GM13977 (cell line): ENCODE results near the gene GUCA2A.

Source experiments
- DNase-seq: peaks from one replicate; pipeline ENCODE4 v3.0.0; 2012; ENCODE audit warnings: low spot score
- CTCF ChIP-seq: IDR thresholded peaks from 2 replicates; pipeline ENCODE4 v1.5.1; 2012; ENCODE audit warnings: mild to moderate bottlenecking, control low read depth; ENCODE audit not compliant: insufficient read depth; ENCODE audit errors: extremely low read depth, missing control alignments
- in situ Hi-C: fragments of 300-500 bp; cut with MboI; formaldehyde crosslinking; loops from one replicate; pipeline ENCODE4 v1.12.0; 2022; ENCODE audit warnings: low sequenced_read_pairs, low pct_unique_long_range_greater_than_20kb, mixed read lengths, inconsistent platforms; ENCODE audit not compliant: unreplicated experiment

The GUCA2A gene

GRCh38 chr1:42128499-42128898, 36.0 kb downstream of the GUCA2A start:
- DNase-seq, result no peak
- TF ChIP-seq CTCF, result no peak
- in situ Hi-C loops, result loop anchor here (25.0 kb wide), 1 partner anchor 566 kb away; no protein-coding TSS in a partner anchor

GRCh38 chr1:42127767-42128166, 36.8 kb downstream of the GUCA2A start:
- in situ Hi-C loops, result loop anchor here (25.0 kb wide), 1 partner anchor 565 kb away; no protein-coding TSS in a partner anchor
- DNase-seq, result no peak
- TF ChIP-seq CTCF, result no peak

- no peak for DNase-seq
- in situ Hi-C loops, result loop anchor here (25.0 kb wide), 1 partner anchor 563 kb away; no protein-coding TSS in a partner anchor
- TF ChIP-seq CTCF, result no peak
These were observed 39.0 kb downstream of the GUCA2A start for GRCh38 chr1:42125552-42125951.

GRCh38 chr1:42122408-42122807, 42.1 kb downstream of the GUCA2A start:
- no peak for TF ChIP-seq CTCF
- in situ Hi-C loops, result no loop called here
- DNase-seq, result no peak

GRCh38 chr1:42118125-42118524, 46.4 kb downstream of the GUCA2A start:
- in situ Hi-C loops, result no loop called here
- DNase-seq, result no peak
- no peak for TF ChIP-seq CTCF

GRCh38 chr1:42117214-42117613, 47.3 kb downstream of the GUCA2A start:
- in situ Hi-C loops, result no loop called here

More at GRCh38 chr1:42117214-42117613, 47.3 kb downstream of the GUCA2A start:
- DNase-seq, result no peak
- TF ChIP-seq CTCF, result no peak
